Measurements from ENCODE around the gene MSH5.
"Not testable (repeated sequence)": the region's sequence is repeated elsewhere in the genome, so short reads cannot be mapped to it uniquely, and the experiment has no call there.

The MSH5 gene

DNA sequence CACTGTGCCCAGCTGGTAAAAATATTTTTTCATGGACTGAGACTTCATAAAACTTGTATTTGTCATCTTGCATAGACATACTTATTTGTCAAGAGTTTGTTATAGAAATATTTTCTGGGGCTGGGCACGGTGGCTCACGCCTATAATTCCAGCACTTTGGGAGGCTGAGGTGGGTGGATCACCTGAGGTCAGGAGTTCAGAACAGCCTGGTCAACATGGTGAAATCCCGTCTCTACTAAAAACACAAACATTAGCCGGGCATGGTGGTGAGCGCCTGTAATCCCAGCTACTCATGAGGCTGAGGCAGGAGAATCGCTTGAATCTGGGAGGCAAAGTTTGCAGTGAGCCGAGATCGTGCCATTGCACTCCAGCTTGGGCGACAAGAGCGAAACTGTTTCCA is 68.8 kb downstream of the MSH5 start:
- not testable (repeated sequence) for DNase-seq

DNA sequence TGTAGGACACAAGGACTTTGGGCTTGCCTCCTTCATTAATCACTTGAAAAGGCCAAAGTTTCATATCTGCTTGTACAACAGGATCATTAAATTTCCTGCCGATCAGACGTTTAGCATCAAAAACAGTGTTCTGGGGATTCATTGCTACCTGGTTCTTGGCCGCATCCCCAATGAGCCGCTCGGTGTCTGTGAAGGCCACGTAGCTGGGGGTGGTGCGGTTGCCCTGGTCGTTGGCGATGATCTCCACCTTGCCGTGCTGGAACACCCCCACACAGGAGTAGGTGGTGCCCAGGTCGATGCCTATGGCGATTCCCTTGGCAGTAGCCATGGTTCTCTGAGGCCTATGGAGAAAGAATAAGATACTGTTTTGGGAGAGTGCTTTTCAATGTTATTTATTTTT is 71.8 kb downstream of the MSH5 start:
- DNase-seq: no peak
